GM23248 (cell line): ENCODE measurements around the gene PSME3IP1. TPM values are rescaled to one million over a fixed set of nuclear protein-coding genes. Genes with fewer than 3 reads are reported as not detected.

ENCODE experiments used
- DNase-seq: peaks from one replicate; pipeline ENCODE4 v3.0.0-alpha.2; 2015
- H2AFZ ChIP-seq: fragments of 200-600 bp; sonication (generic); 2 replicates; pipeline ENCODE4 v1.6.1; 2016; ENCODE audit warnings: antibody characterized with exemption
- H3F3A ChIP-seq: fragments of 200-600 bp; sonication (generic); 2 replicates; pipeline ENCODE4 v1.6.1; 2016; ENCODE audit warnings: mild to moderate bottlenecking, antibody characterized with exemption, mixed run types; ENCODE audit not compliant: insufficient read depth
- H3K27ac ChIP-seq: fragments of 200-600 bp; sonication (generic); 2 replicates; pipeline ENCODE4 v1.5.1; 2016; ENCODE audit warnings: mild to moderate bottlenecking
- H3K27me3 ChIP-seq: fragments of 200-600 bp; sonication (generic); replicated peaks from 2 replicates; pipeline ENCODE4 v1.6.1; 2016; ENCODE audit warnings: mild to moderate bottlenecking; ENCODE audit not compliant: insufficient read depth
- H3K36me3 ChIP-seq: fragments of 200-600 bp; sonication (generic); 2 replicates; pipeline ENCODE4 v1.6.1; 2016; ENCODE audit warnings: low read depth, mild to moderate bottlenecking
- H3K4me1 ChIP-seq: fragments of 200-600 bp; sonication (generic); 2 replicates; pipeline ENCODE4 v1.6.1; 2016; ENCODE audit warnings: mild to moderate bottlenecking; ENCODE audit not compliant: insufficient read depth
- H3K4me2 ChIP-seq: fragments of 200-600 bp; sonication (generic); one replicate; pipeline ENCODE4 v1.6.1; 2016; ENCODE audit warnings: mild to moderate bottlenecking; ENCODE audit not compliant: unreplicated experiment
- H3K4me3 ChIP-seq: fragments of 200-600 bp; sonication (generic); 2 replicates; pipeline ENCODE4 v1.5.1; 2016; ENCODE audit warnings: mild to moderate bottlenecking
- H3K79me2 ChIP-seq: fragments of 200-600 bp; sonication (generic); 2 replicates; pipeline ENCODE4 v1.6.1; 2016; ENCODE audit warnings: mild to moderate bottlenecking; ENCODE audit not compliant: insufficient read depth
- H3K9ac ChIP-seq: fragments of 200-600 bp; sonication (generic); 2 replicates; pipeline ENCODE4 v1.6.1; 2016; ENCODE audit warnings: mild to moderate bottlenecking
- H3K9me2 ChIP-seq: fragments of 200-600 bp; sonication (generic); 2 replicates; pipeline ENCODE4 v1.6.1; 2016; ENCODE audit warnings: mixed run types, mild to moderate bottlenecking, moderate library complexity; ENCODE audit not compliant: insufficient read depth
- H3K9me3 ChIP-seq: fragments of 200-600 bp; sonication (generic); one replicate; pipeline ENCODE4 v1.6.1; 2017; ENCODE audit warnings: low read depth
- H4K20me1 ChIP-seq: fragments of 200-600 bp; sonication (generic); 2 replicates; pipeline ENCODE4 v1.6.0; 2016; ENCODE audit not compliant: insufficient read depth
- EZH2 ChIP-seq: fragments of 200-600 bp; sonication (generic); IDR thresholded peaks from 2 replicates; pipeline ENCODE4 v1.6.1; 2018; ENCODE audit warnings: antibody characterized with exemption, mild to moderate bottlenecking; ENCODE audit not compliant: insufficient read depth, poor library complexity, severe bottlenecking
- EZH2phosphoT487 ChIP-seq: fragments of 200-600 bp; sonication (generic); IDR thresholded peaks from 2 replicates; pipeline ENCODE4 v1.6.1; 2018; ENCODE audit warnings: antibody characterized with exemption, moderate library complexity, mild to moderate bottlenecking, low read depth; ENCODE audit not compliant: insufficient read depth
- WGBS, 2 experiments: methylation state at CpG; one replicate each; pipeline ENCODE4 v1.1.6; 2015 to 2017; ENCODE audit warnings: low lambda C conversion rate in 2 of 2, low coverage in 1 of 2; ENCODE audit errors: missing lambda C conversion rate in 2 of 2; 5-methylcytosine and 5-hydroxymethylcytosine counted together
- in situ Hi-C: fragments of 300-500 bp; cut with MboI; formaldehyde crosslinking; loops from 2 replicates; pipeline ENCODE4 v1.15.0; 2020
- polyA plus RNA-seq: library from polyadenylated mRNA; unstranded; fragments of >200 nt; fragmentation: Nextera tagmentation; extraction: Ambion mirVana; gene quantifications from 2 replicates; pipeline ENCODE4 v1.2.1, GENCODE V29; 2016
- total RNA-seq: library from RNA; depleted of rRNA; stranded (reverse); fragments of >200 nt; shearing (Covaris generic); gene quantifications from 2 replicates; pipeline ENCODE4 v1.2.3, GENCODE V29; 2014

The PSME3IP1 gene
- total and polyA plus RNA-seq, 2 experiments from 2014 or later, result 42.2 to 58.9 TPM

DNA sequence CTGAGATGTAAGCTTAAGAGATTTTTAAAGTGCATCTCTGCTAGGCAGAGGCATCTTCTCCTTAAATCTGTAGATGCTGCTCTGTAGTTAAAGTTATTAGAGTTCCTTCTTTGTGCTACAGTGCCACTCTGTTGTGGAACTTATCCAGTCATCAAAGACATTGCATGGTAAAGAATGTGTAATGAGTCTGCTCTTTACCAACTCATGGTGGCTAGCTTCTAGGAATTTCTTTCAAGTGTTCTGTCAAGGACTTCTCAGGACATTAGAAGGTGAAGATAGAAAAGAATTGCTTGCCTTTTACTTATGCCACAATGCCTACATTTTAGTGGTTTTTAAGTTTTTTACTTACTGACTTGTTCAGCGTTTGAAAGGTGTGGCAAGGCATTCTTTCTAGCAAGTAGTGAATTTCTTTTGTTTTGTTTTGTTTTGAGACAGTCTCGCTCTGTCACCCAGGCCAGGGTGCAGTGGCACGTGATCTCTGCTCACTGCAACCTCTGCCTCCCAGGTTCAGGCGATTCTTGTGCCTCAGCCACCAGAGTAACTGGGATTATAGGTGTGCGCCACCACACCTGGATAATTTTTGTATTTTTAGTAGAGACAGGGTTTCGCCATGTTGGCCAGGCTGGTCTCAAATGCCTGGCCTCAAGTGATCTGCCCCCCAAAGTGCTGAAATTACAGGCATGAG, 39.0 kb upstream of the PSME3IP1 start:
- H3K9ac ChIP-seq, result no peak overlapping the region
- H3K9me3 ChIP-seq, result no peaks in the 10 kb centered on the region
- no peaks in the 10 kb centered on the region for H3K27me3 ChIP-seq
- TF ChIP-seq EZH2 (no peak), EZH2phosphoT487 (no peak)
- peaks cover 8% of the 10 kb centered on the region; the same call in 1 of the 2 replicates for H3K4me1 ChIP-seq
- in situ Hi-C loops, result no loop called here
- no peak overlapping the region for H3K4me3 ChIP-seq
- H3F3A ChIP-seq, result no peaks in the 10 kb centered on the region
- 97 to 98% methylated on average over 6 of the region's 6 CpGs for WGBS, 2 experiments
- H3K79me2 ChIP-seq, result no peaks in the 10 kb centered on the region; the same call in 1 of the 2 replicates
- H3K9me2 ChIP-seq, result no peaks in the 10 kb centered on the region
- DNase-seq, result no peak
- peaks cover 69% of the 10 kb centered on the region for H3K36me3 ChIP-seq
- no peaks in the 10 kb centered on the region for H4K20me1 ChIP-seq
- H3K27ac ChIP-seq, result no peak overlapping the region
- no peak overlapping the region for H3K4me2 ChIP-seq
- H2AFZ ChIP-seq, result no peak overlapping the region

- H3F3A ChIP-seq, result no peaks in the 10 kb centered on the region
- H3K9me3 ChIP-seq, result no peaks in the 10 kb centered on the region
- no peak overlapping the region for H3K27ac ChIP-seq
- peaks cover 6% of the 10 kb centered on the region for H3K79me2 ChIP-seq
- WGBS, 2 experiments, result 91 to 94% methylated on average over 1 of the region's 1 CpG
- H4K20me1 ChIP-seq, result no peaks in the 10 kb centered on the region
- no peak overlapping the region for H3K9ac ChIP-seq
- no peak overlapping the region for H3K4me3 ChIP-seq
- TF ChIP-seq EZH2phosphoT487, result no peak
- no peak for TF ChIP-seq EZH2
- no peak for DNase-seq
- H3K4me1 ChIP-seq, result peaks cover 8% of the 10 kb centered on the region; the same call in 1 of the 2 replicates
- no peaks in the 10 kb centered on the region for H3K9me2 ChIP-seq
- H2AFZ ChIP-seq, result no peak overlapping the region
- no peaks in the 10 kb centered on the region for H3K27me3 ChIP-seq
- no peak overlapping the region for H3K4me2 ChIP-seq
- in situ Hi-C loops, result no loop called here
- peaks cover 71% of the 10 kb centered on the region for H3K36me3 ChIP-seq
Observed at GRCh38 chr16:57223057-57223456, 37.2 kb upstream of the PSME3IP1 start.

GRCh38 chr16:57216968-57217367, 31.1 kb upstream of the PSME3IP1 start:
- TF ChIP-seq EZH2 (no peak), EZH2phosphoT487 (no peak)
- Histone ChIP-seq H3K4me3 (no peak overlapping the region), H3K9me3 (no peaks in the 10 kb centered on the region), H3K27ac (no peak overlapping the region), H4K20me1 (no peaks in the 10 kb centered on the region), H3K4me2 (no peak overlapping the region), H2AFZ (no peak overlapping the region), H3K4me1 (no peaks in the 10 kb centered on the region), H3K9me2 (no peaks in the 10 kb centered on the region), H3K79me2 (peaks cover 22% of the 10 kb centered on the region), H3K9ac (no peak overlapping the region), H3F3A (0 out of 2 replicates have a peak, but pooled peaks cover 9% of the 10 kb centered on the region), H3K36me3 (peaks cover 94% of the 10 kb centered on the region), H3K27me3 (no peaks in the 10 kb centered on the region)
- no peak for DNase-seq
- 73 to 79% methylated on average over 2 of the region's 2 CpGs for whole genome bisulfite sequencing, 2 experiments
- in situ Hi-C loops, result no loop called here

- peaks cover 86% of the 10 kb centered on the region for H3K36me3 ChIP-seq
- H3F3A ChIP-seq, result 0 out of 2 replicates have a peak, but pooled peaks cover 9% of the 10 kb centered on the region
- no peaks in the 10 kb centered on the region for H3K9me3 ChIP-seq
- no peak for DNase-seq
- H3K79me2 ChIP-seq, result peaks cover 20% of the 10 kb centered on the region
- H3K9ac ChIP-seq, result no peak overlapping the region
- WGBS, 2 experiments, result 87 to 96% methylated on average over 1 of the region's 1 CpG
- no peak overlapping the region for H3K4me2 ChIP-seq
- H2AFZ ChIP-seq, result no peak overlapping the region
- H3K9me2 ChIP-seq, result no peaks in the 10 kb centered on the region
- H3K27ac ChIP-seq, result no peak overlapping the region
- no peak overlapping the region for H3K4me3 ChIP-seq
- in situ Hi-C loops, result no loop called here
- no peaks in the 10 kb centered on the region for H3K27me3 ChIP-seq
- no peak for TF ChIP-seq EZH2phosphoT487
- TF ChIP-seq EZH2, result no peak
- no peaks in the 10 kb centered on the region for H4K20me1 ChIP-seq
- no peaks in the 10 kb centered on the region for H3K4me1 ChIP-seq
Observed at GRCh38 chr16:57213462-57213861, 27.6 kb upstream of the PSME3IP1 start.
